Stomach (tissue), 9 donors: ENCODE results near the gene NCAPH2. TPM values are rescaled to one million over a fixed set of nuclear protein-coding genes. Genes with fewer than 3 reads are reported as not detected.
A peak's percentile ranks its signal among the peaks of the same experiment; 100 is the strongest.

Experiments
- DNase-seq, 2 donors: peaks; one replicate each; pipeline versions ENCODE4 v3.0.0 to v3.0.0-alpha.2; 2013 to 2019
- H3K27ac ChIP-seq, 5 donors: fragments of 200-600 bp in 4 of 5; sonication (generic) in 4 of 5; one replicate each; pipeline ENCODE4 v1.5.1; 2013 to 2019; ENCODE audit warnings: mild to moderate bottlenecking in 1 of 5, moderate library complexity in 1 of 5
- H3K27me3 ChIP-seq, 3 donors: fragments of 200-600 bp; sonication (generic); one replicate each; pipeline ENCODE4 v1.5.1; 2017 to 2019; ENCODE audit warnings: mixed run types in 1 of 3
- H3K36me3 ChIP-seq, 4 donors: fragments of 200-600 bp; sonication (generic); 1 replicate in 3 of 4; 2 replicates in 1 of 4; pipeline ENCODE4 v1.5.1; 2016 to 2019
- H3K4me1 ChIP-seq, 4 donors: fragments of 200-600 bp; sonication (generic); one replicate each; pipeline ENCODE4 v1.5.1; 2016 to 2019
- H3K4me3 ChIP-seq, 4 donors: fragments of 200-600 bp; sonication (generic) in 3 of 4; one replicate each; pipeline ENCODE4 v1.5.1; 2016 to 2019; ENCODE audit warnings: mild to moderate bottlenecking in 1 of 4
- H3K9me3 ChIP-seq, 4 donors: fragments of 200-600 bp; sonication (generic); one replicate each; pipeline ENCODE4 v1.5.1; 2016 to 2019
- EP300 ChIP-seq: sonication (generic); formaldehyde crosslinking; IDR thresholded peaks from one replicate; pipeline ENCODE4 v1.6.1; 2017; ENCODE audit warnings: antibody characterized with exemption
- POLR2A ChIP-seq, 4 donors: fragments of 450-650 bp; IDR thresholded peaks; one replicate each; pipeline ENCODE4 v1.6.1; 2016; ENCODE audit warnings: antibody characterized with exemption in 4 of 4, control low read depth in 2 of 4, mild to moderate bottlenecking in 1 of 4, moderate library complexity in 1 of 4
- POLR2AphosphoS5 ChIP-seq, 3 donors: sonication (generic); formaldehyde crosslinking; IDR thresholded peaks; one replicate each; pipeline ENCODE4 v1.6.1; 2016; ENCODE audit warnings: antibody characterized with exemption in 3 of 3
- WGBS, 5 donors: extraction: QIAGEN DNeasy Blood & Tissue Kit in 3 of 5; methylation state at CpG; one replicate each; pipeline versions ENCODE4 v1.1.5 to v1.1.7; 2013 to 2018; 5-methylcytosine and 5-hydroxymethylcytosine counted together
- intact Hi-C: fragments of 100-400 bp; cut with DNase I; formaldehyde crosslinking; loops from one replicate; pipeline ENCODE4 v1.15.1; 2023; ENCODE audit warnings: low total_unique reads
- polyA plus RNA-seq, 3 donors: library from polyadenylated mRNA; stranded (reverse); fragments of 200-250 nt; gene quantifications; one replicate each; pipeline ENCODE4 v1.2.3, GENCODE V29; 2013
- total RNA-seq, 5 donors: library from RNA; depleted of rRNA; stranded (reverse); fragments of >200 nt; gene quantifications; one replicate each; pipeline versions ENCODE4 v1.1.0 to v1.2.3, GENCODE V29; 2014 to 2016
- TF ChIP-seq, protein P1 (sequence below), 7 experiments: fragments of 450-650 bp in 4 of 7; fragments of 200-600 bp in 3 of 7; sonication (generic) in 3 of 7; IDR thresholded peaks; one replicate each; pipeline ENCODE4 v1.5.1; 2016 to 2019; ENCODE audit warnings: antibody characterized with exemption in 7 of 7, control low read depth in 2 of 7, mild to moderate bottlenecking in 1 of 7
- donor health status: healthy with polysubstance abuse.
- donor health status: Bipolar disorder and iron deficiency.
- donor health status: healthy.

Gene NCAPH2
- total and polyA plus RNA-seq, 8 donors = 12.9 to 47.9 (median 30.4) TPM

DNA sequence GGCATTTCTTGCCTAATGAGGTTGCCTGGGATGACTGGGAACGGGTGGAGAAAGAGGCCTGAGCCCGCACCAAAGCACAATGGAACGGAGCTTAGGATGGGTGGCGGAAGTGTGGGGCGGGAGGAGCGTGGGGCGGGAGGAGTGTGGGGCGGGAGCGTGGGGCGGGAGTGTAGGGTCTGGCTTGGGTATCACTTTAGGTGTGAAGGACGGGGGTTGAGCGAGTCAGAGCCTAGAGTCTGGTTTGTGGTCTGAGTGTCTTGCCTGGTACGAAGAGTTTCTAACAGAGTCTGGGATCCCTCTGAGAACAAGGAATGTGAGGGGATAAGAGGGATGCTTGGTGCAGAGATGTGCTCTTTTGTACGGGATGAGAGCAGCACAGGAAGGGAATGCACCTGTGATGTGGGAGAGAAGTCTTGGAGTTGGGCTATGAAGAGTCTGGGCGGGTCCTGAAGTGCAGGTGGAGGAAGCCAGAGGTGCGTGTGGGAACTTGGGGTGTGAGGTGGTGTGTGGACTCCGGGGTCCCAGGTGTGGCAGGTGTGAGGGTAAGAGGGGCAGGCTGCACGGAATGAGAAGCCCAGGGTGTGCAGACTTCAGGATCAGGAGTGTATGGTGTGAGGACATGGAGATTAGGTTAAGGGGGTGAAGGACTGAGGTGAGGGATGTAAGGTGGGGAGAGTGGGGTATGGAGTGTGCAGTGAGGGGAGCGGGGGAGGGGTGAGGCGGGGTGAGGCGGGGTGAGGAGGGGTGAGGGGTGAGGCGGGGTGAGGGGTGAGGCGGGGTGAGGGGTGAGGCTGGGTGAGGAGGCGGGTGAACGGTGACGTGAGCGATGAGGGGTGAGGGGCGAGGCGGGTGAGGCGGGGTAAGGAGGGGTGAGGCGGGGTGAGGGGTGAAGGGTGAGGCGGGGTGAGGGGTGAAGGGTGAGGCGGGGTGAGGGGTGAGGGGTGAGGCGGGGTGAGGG lies 53.7 kb downstream of the NCAPH2 start:
- whole genome bisulfite sequencing, 5 donors = 60 to 72% (median 69%) methylated on average over 18 to 30 of the region's 34 CpGs
- intact Hi-C loops = no loop called here
- no peak for DNase-seq
- H3K4me1 ChIP-seq = peaks cover 8 to 18% (median 16%) of the 10 kb centered on the region in 4 donors
- no peak for TF ChIP-seq EP300
- TF ChIP-seq POLR2A (IDR thresholded peaks at IDR 0.05) = no peak
- TF ChIP-seq, protein P1, sequence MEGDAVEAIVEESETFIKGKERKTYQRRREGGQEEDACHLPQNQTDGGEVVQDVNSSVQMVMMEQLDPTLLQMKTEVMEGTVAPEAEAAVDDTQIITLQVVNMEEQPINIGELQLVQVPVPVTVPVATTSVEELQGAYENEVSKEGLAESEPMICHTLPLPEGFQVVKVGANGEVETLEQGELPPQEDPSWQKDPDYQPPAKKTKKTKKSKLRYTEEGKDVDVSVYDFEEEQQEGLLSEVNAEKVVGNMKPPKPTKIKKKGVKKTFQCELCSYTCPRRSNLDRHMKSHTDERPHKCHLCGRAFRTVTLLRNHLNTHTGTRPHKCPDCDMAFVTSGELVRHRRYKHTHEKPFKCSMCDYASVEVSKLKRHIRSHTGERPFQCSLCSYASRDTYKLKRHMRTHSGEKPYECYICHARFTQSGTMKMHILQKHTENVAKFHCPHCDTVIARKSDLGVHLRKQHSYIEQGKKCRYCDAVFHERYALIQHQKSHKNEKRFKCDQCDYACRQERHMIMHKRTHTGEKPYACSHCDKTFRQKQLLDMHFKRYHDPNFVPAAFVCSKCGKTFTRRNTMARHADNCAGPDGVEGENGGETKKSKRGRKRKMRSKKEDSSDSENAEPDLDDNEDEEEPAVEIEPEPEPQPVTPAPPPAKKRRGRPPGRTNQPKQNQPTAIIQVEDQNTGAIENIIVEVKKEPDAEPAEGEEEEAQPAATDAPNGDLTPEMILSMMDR (IDR thresholded peaks at IDR 0.05) = no peak
- no peak for TF ChIP-seq POLR2AphosphoS5 (IDR thresholded peaks at IDR 0.05)
- H3K4me3 ChIP-seq = no peak overlapping the region
- H3K36me3 ChIP-seq = no peaks in the 10 kb centered on the region
- no peaks in the 10 kb centered on the region for H3K27me3 ChIP-seq
- no peaks in the 10 kb centered on the region for H3K9me3 ChIP-seq
- no peak overlapping the region for H3K27ac ChIP-seq

GRCh38 chr22:50562523-50563412 lies 54.7 kb downstream of the NCAPH2 start, which contains the start of gene SYCE3:
Gene SYCE3 (minus strand): TSS chr22:50562919. CDS start chr22:50556405, 6,514 bp downstream.
- Histone ChIP-seq H3K4me3 (peak within 1 kb of the TSS; percentile 52 to 69 (median 62)), H3K9me3 (no peaks in the 10 kb centered on the region), H3K36me3 (no peaks in the 10 kb centered on the region), H3K27ac (peak within 1 kb of the TSS; percentile 78 to 94 (median 86)), H3K4me1 (peaks cover 8 to 18% (median 16%) of the 10 kb centered on the region in 4 donors), H3K27me3 (no peaks in the 10 kb centered on the region)
- peak; percentile 98 to 99 for DNase-seq
- 1 to 8% (median 2%) methylated on average over 31 to 56 of the region's 61 CpGs for WGBS, 5 donors
- TF ChIP-seq POLR2A (IDR thresholded peaks at IDR 0.05) (peak in 2 of 4 donors; percentile 55 to 86), POLR2AphosphoS5 (IDR thresholded peaks at IDR 0.05) (peak; percentile 45 to 96 (median 96)), EP300 (no peak)
- TF ChIP-seq, protein P1 (IDR thresholded peaks at IDR 0.05) = peak in 6 of 7 experiments; percentile 48 to 98 (median 94)
- intact Hi-C loops = no loop called here

DNA sequence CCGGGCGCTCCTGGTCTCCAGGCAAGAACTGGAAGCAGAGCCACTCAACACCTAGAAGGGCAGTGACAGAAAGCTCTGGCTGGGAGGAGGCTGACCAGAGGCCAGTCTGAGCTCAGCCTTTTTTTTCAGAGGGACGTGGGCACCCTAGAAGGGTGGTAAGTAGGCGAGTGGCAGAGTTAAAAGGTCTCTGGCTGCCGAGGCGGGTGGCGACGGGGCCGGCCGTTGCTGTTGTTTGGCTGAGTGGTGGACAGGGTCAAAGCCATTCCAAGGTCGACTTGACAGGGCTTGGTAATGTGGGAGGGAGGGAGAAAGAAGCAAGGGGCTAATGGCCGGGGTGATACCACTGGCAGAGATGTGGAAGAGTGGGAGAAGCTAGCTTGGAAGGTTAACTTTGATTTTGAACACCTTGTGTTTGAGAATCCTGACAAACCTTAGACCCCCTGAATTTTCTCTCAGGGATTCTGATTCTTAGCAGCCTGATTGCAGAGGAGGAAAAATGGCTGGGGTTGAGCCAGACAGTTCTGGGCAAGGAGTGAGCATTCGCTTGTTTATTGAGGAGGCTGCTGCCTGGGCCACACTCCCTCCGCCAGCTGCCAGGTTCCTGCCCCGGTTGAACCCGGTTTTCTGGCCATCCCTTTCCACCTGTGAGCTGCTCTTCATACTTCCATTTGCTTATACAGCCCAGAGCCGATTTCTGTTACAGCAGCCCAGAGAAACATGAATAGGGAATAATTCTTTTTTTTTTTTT lies 55.6 kb downstream of the NCAPH2 start:
- intact Hi-C loops = no loop called here
- WGBS, 5 donors = 9 to 24% (median 20%) methylated on average over 17 of the region's 17 CpGs
- Histone ChIP-seq H3K36me3 (no peaks in the 10 kb centered on the region), H3K4me3 (peak overlapping the region; percentile 52 to 69 (median 62)), H3K9me3 (no peaks in the 10 kb centered on the region), H3K4me1 (peaks cover 8 to 24% (median 16%) of the 10 kb centered on the region in 4 donors), H3K27ac (peak overlapping the region; percentile 78 to 94 (median 86)), H3K27me3 (no peaks in the 10 kb centered on the region)
- peak; percentile 48 to 51 for DNase-seq
- no peak for TF ChIP-seq POLR2A (IDR thresholded peaks at IDR 0.05)
- TF ChIP-seq, protein P1 (IDR thresholded peaks at IDR 0.05) = no peak
- no peak for TF ChIP-seq POLR2AphosphoS5 (IDR thresholded peaks at IDR 0.05)
